ENCODE results near the gene INPP5D. TPM values are rescaled to one million over a fixed set of nuclear protein-coding genes. Genes with fewer than 3 reads are reported as not detected.

The INPP5D gene
- total and polyA plus RNA-seq, 2 of the 8 experiments (the other 6 are each of a cell fraction or from before 2014, with no cell fraction given): 4.5 to 7.1 TPM

DNA sequence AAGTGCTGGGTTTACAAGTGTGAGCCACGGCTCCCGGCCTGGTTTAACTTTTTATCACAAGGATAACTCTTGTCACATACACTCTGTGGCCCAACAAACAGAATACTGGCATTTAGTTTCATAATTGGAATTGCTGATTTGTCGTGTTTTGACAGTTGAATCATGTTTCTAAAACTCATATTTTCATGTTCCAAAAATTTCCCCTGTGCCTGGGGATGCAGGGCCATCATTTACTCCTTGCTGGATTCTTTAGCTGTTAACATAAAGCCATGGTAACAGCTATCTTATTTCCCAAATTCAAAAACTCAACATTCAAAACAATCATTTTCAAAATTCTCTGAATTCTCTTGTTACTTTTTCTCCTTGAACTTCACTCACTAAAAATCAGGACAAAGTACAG, 174.9 kb downstream of the INPP5D start (continued):
- TF ChIP-seq RNF2 (IDR thresholded peaks at IDR 0.05; ENCODE audit: borderline replicate concordance, low read depth, low read length, missing control alignments, poor library complexity, severe bottlenecking): no peak
- no peak for TF ChIP-seq CREB1 (IDR thresholded peaks at IDR 0.05)
- TF ChIP-seq TCF12 (IDR thresholded peaks at IDR 0.05; ENCODE audit: low read depth, low read length): no peak

All from H1 (cell line).